DND-41 (cell line): Measurements from ENCODE around the gene TSC22D2.

Experiments used
- EZH2 ChIP-seq: IDR thresholded peaks from 3 replicates; pipeline ENCODE4 v1.6.1; 2012; ENCODE audit warnings: borderline replicate concordance, low read depth, mild to moderate bottlenecking, moderate library complexity, low read length, inconsistent platforms; ENCODE audit not compliant: severe bottlenecking
- TF ChIP-seq, protein P1 (sequence below): IDR thresholded peaks from 2 replicates; pipeline ENCODE4 v1.5.1; 2012; ENCODE audit warnings: borderline replicate concordance, low read length, moderate library complexity, mild to moderate bottlenecking; ENCODE audit not compliant: poor library complexity, severe bottlenecking; ENCODE audit errors: extremely low read depth

DNA sequence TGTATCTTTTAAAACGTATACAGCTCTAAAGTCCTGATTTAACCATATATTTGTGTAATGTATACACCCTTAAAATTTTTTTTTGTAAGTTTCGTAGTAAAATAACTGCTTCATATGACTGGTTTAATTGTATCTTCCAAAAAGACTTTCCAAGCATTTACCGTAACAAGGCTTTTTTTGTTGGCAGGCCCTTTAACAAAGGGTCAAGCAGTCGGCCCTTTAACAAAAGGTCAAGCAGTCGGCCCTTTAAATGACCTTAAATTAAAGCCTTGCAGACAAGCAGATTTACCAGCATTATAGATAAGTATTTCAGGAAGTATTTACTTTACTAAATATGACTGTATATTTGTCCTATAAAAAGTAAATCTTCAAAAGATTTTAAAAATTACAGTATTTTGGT is 28.1 kb downstream of the TSC22D2 start:
- TF ChIP-seq, protein P1, sequence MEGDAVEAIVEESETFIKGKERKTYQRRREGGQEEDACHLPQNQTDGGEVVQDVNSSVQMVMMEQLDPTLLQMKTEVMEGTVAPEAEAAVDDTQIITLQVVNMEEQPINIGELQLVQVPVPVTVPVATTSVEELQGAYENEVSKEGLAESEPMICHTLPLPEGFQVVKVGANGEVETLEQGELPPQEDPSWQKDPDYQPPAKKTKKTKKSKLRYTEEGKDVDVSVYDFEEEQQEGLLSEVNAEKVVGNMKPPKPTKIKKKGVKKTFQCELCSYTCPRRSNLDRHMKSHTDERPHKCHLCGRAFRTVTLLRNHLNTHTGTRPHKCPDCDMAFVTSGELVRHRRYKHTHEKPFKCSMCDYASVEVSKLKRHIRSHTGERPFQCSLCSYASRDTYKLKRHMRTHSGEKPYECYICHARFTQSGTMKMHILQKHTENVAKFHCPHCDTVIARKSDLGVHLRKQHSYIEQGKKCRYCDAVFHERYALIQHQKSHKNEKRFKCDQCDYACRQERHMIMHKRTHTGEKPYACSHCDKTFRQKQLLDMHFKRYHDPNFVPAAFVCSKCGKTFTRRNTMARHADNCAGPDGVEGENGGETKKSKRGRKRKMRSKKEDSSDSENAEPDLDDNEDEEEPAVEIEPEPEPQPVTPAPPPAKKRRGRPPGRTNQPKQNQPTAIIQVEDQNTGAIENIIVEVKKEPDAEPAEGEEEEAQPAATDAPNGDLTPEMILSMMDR: no peak
- TF ChIP-seq EZH2: no peak
